Thoracic aorta (tissue), 2 donors: Measurements from ENCODE around the gene EXOC3L4. TPM values are rescaled to one million over a fixed set of nuclear protein-coding genes. Genes with fewer than 3 reads are reported as not detected.

Experiments
- ATAC-seq: fragments of 150-250 bp; one replicate; pipeline ENCODE4 v1.8.0; 2017; ENCODE audit warnings: low read depth; ENCODE audit not compliant: insufficient number of reproducible peaks, low FRiP score
- DNase-seq: peaks from one replicate; pipeline ENCODE4 v3.0.0-alpha.2; 2020; ENCODE audit warnings: low spot score
- H3K27ac ChIP-seq, 2 donors: fragments of 200-600 bp; sonication (generic); 1 replicate in 1 of 2; 2 replicates in 1 of 2; pipeline ENCODE4 v1.5.1; 2016; ENCODE audit warnings: mild to moderate bottlenecking in 2 of 2, moderate library complexity in 2 of 2
- H3K27me3 ChIP-seq: fragments of 200-600 bp; sonication (generic); replicated peaks from 2 replicates; pipeline ENCODE4 v1.6.0; 2016; ENCODE audit warnings: mild to moderate bottlenecking; ENCODE audit not compliant: insufficient read depth
- H3K36me3 ChIP-seq: fragments of 200-600 bp; sonication (generic); one replicate; pipeline ENCODE4 v1.5.1; 2016
- H3K4me1 ChIP-seq, 2 donors: fragments of 200-600 bp; sonication (generic); 1 replicate in 1 of 2; 2 replicates in 1 of 2; pipeline versions ENCODE4 v1.5.1 to v1.6.0; 2016; ENCODE audit warnings: low read depth in 2 of 2, mild to moderate bottlenecking in 1 of 2; ENCODE audit not compliant: control insufficient read depth in 1 of 2
- H3K4me3 ChIP-seq: fragments of 200-600 bp; sonication (generic); 2 replicates; pipeline ENCODE4 v1.5.1; 2016; ENCODE audit warnings: mild to moderate bottlenecking
- H3K9me3 ChIP-seq: fragments of 200-600 bp; sonication (generic); 2 replicates; pipeline ENCODE4 v1.5.1; 2016
- total RNA-seq, 2 donors: library from RNA; depleted of rRNA; stranded (reverse); fragments of >200 nt; gene quantifications; one replicate each; pipeline versions ENCODE4 v1.1.0 to v1.2.3, GENCODE V29; 2016
- TF ChIP-seq, protein P1 (sequence below): fragments of 200-600 bp; sonication (generic); IDR thresholded peaks from one replicate; pipeline ENCODE4 v1.5.1; 2019; ENCODE audit warnings: antibody characterized with exemption

Gene EXOC3L4
- total RNA-seq, 2 donors from 2014 or later = not detected

DNA sequence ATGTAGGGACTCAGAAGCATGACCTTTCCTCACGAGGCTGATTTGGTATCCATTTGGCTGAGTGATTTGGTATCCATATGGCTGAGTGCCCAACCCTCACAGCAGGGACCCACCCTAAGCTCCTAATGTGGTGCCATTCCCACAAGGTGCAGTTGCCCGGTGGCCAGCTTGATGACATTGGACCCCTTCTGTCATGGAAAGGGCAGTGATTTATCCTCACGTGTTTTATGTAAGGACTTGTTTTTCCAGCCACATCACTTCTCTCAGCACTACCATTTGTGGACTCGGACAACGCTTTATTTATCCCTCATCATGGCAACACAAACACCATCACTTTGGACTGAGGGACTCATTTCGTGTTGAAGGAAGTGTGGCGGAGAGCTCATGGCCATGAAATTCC is 28.7 kb upstream of the EXOC3L4 start:
- TF ChIP-seq, protein P1, sequence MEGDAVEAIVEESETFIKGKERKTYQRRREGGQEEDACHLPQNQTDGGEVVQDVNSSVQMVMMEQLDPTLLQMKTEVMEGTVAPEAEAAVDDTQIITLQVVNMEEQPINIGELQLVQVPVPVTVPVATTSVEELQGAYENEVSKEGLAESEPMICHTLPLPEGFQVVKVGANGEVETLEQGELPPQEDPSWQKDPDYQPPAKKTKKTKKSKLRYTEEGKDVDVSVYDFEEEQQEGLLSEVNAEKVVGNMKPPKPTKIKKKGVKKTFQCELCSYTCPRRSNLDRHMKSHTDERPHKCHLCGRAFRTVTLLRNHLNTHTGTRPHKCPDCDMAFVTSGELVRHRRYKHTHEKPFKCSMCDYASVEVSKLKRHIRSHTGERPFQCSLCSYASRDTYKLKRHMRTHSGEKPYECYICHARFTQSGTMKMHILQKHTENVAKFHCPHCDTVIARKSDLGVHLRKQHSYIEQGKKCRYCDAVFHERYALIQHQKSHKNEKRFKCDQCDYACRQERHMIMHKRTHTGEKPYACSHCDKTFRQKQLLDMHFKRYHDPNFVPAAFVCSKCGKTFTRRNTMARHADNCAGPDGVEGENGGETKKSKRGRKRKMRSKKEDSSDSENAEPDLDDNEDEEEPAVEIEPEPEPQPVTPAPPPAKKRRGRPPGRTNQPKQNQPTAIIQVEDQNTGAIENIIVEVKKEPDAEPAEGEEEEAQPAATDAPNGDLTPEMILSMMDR = no peak
- no peak for ATAC-seq
- H3K27ac ChIP-seq = no peak overlapping the region

DNA sequence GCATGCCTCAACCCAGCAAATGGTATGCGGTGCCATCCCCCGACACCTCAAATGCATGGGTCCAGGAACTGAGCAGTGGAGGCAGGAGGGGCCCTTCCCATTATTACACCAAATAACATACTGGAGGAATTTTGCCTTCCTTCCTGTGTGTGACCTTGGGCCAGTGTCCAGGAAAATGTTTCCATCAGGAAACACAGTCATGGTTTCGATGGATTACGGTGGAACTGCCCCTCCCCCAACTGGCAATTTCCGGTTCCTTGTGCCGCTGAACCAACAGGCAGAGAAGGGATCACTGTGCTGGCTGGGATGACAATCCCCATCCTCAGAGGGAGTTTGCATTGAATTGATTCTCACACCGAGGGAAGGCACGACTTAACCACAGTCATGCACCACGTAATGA is 28.1 kb upstream of the EXOC3L4 start:
- Histone ChIP-seq H3K27ac (no peak overlapping the region), H3K27me3 (no peaks in the 10 kb centered on the region), H3K9me3 (no peaks in the 10 kb centered on the region), H3K4me3 (no peak overlapping the region), H3K36me3 (no peaks in the 10 kb centered on the region), H3K4me1 (no peaks in the 10 kb centered on the region)
- DNase-seq = no peak
- ATAC-seq = no peak
- TF ChIP-seq, protein P1 = no peak

More for the DNA sequence above, 28.7 kb upstream of the EXOC3L4 start:
- no peaks in the 10 kb centered on the region for H3K4me1 ChIP-seq
- DNase-seq = no peak
- no peaks in the 10 kb centered on the region for H3K27me3 ChIP-seq
- no peaks in the 10 kb centered on the region for H3K36me3 ChIP-seq
- no peaks in the 10 kb centered on the region for H3K9me3 ChIP-seq
- H3K4me3 ChIP-seq = no peak overlapping the region

DNA sequence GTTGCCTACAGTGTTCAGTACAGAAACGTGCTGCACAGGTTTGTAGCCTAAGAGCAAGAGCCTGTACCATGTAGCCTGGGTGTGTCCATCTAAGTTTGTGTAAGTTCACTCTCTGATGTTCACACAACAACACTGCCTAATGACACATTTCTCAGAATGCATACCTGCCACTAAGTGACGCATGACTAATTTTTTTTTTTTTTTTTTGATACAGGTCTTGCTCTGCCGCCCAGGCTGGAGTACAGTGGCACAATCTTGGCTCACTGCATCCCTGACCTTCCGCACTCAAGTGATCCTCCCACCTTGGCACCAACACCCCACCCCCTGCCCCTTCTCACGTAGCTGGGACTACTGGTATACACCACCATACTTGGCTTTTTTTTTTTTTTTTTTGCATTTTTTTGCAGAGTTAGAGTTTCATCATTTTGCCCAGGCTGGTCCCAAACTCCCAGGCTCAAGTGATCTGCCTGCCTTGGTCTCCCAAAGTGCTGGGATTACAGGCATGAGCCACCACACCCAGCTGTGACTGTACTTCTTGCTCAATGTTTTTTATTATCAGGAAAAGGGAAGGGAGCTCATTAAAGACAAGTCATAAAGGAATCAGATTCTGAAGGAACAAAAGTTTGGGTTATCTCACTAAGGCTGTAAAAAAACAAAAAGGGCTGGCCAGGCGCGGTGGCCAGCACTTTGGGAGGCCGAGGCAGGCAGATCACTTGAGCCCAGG is 27.1 kb upstream of the EXOC3L4 start:
- Histone ChIP-seq H3K4me3 (no peak overlapping the region), H3K9me3 (no peaks in the 10 kb centered on the region), H3K4me1 (no peaks in the 10 kb centered on the region), H3K36me3 (no peaks in the 10 kb centered on the region), H3K27ac (no peak overlapping the region), H3K27me3 (no peaks in the 10 kb centered on the region)
- TF ChIP-seq, protein P1 = no peak
- DNase-seq = no peak
- peak; percentile 13 for ATAC-seq

DNA sequence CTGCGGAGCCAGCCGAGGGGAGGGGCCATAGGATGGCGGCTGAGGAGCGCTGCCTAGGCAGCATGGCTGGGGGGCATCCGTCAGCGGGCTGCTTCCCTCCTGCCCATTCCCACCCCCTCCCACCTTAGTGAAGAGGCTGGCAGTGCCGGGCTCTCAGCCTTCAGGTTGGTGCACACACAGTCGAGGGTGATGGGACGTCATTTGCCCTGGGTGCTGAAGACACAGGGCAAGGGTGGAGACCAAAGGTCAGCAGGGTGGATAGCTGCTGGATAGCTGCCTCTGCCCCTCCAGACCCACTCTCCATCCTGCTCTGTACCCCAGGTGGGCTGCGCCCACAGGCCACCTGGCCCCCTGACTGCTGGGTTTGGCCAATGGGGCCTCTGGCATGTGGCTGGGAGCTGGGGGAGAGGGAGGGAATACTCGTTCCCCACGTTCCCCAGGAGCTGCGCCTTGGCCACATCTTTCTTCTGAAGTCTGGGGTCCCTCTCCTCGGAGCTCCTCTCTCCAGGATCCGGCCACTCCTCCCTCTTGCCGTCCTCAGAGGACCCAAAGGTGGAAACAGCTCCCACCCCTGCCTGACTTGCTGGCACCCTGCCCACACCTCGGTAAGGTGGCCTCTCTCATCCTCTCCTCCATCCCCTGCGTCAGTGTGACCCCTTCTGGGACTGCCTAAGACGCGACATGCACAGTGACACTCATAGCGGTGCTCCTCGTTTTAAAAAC is 26.0 kb upstream of the EXOC3L4 start:
- no peaks in the 10 kb centered on the region for H3K27me3 ChIP-seq
- DNase-seq (no peak), ATAC-seq (no peak)

More for the DNA sequence above, 26.0 kb upstream of the EXOC3L4 start:
- no peak overlapping the region for H3K27ac ChIP-seq
- H3K4me1 ChIP-seq = no peaks in the 10 kb centered on the region
- no peak overlapping the region for H3K4me3 ChIP-seq
- TF ChIP-seq, protein P1 = no peak
- no peaks in the 10 kb centered on the region for H3K36me3 ChIP-seq
- H3K9me3 ChIP-seq = no peaks in the 10 kb centered on the region
